ENCODE results near the gene CAPN11.

The CAPN11 gene

GRCh38 chr6:44135173-44135758, 23.4 kb upstream of the CAPN11 start:
- Histone ChIP-seq H3K4me3 (replicated peaks; ENCODE audit: insufficient read depth, low read length) (no peak overlapping the region), H3K27ac (replicated peaks) (no peak overlapping the region), H3K27me3 (ENCODE audit: insufficient read depth, poor library complexity, severe bottlenecking) (no peaks in the 10 kb centered on the region)
- DNase-seq (ENCODE audit: low read depth in 1 of 2, low spot score in 1 of 2), result no peak
- TF ChIP-seq REST (IDR thresholded peaks at IDR 0.05; ENCODE audit: insufficient replicate concordance, low read depth), result no peak
- no peak for TF ChIP-seq CTCF (IDR thresholded peaks at IDR 0.05; ENCODE audit: insufficient read depth, low read length)
- no peak for TF ChIP-seq POLR2AphosphoS5 (IDR thresholded peaks at IDR 0.05; ENCODE audit: low read depth)
- no peak for TF ChIP-seq SPI1 (IDR thresholded peaks at IDR 0.05; ENCODE audit: borderline replicate concordance, low read depth)
- no peak for TF ChIP-seq GABPA (IDR thresholded peaks at IDR 0.05; ENCODE audit: low read depth)

GRCh38 chr6:44135875-44136274, 22.7 kb upstream of the CAPN11 start:
- no peak for TF ChIP-seq POLR2AphosphoS5 (IDR thresholded peaks at IDR 0.05; ENCODE audit: low read depth)
- no peak for TF ChIP-seq GABPA (IDR thresholded peaks at IDR 0.05; ENCODE audit: low read depth)
- TF ChIP-seq SPI1 (IDR thresholded peaks at IDR 0.05; ENCODE audit: borderline replicate concordance, low read depth), result no peak
- no peak for TF ChIP-seq REST (IDR thresholded peaks at IDR 0.05; ENCODE audit: insufficient replicate concordance, low read depth)
- no peaks in the 10 kb centered on the region for H3K27me3 ChIP-seq (ENCODE audit: insufficient read depth, poor library complexity, severe bottlenecking)
- H3K4me3 ChIP-seq (replicated peaks; ENCODE audit: insufficient read depth, low read length), result no peak overlapping the region
- no peak overlapping the region for H3K27ac ChIP-seq (replicated peaks)
- DNase-seq (ENCODE audit: low read depth in 1 of 2, low spot score in 1 of 2), result no peak

GRCh38 chr6:44138717-44139350, 19.8 kb upstream of the CAPN11 start:
- no peak overlapping the region for H3K27ac ChIP-seq (replicated peaks)
- no peak for TF ChIP-seq POLR2AphosphoS5 (IDR thresholded peaks at IDR 0.05; ENCODE audit: low read depth)
- TF ChIP-seq CTCF (IDR thresholded peaks at IDR 0.05; ENCODE audit: insufficient read depth, low read length), result no peak
- TF ChIP-seq REST (IDR thresholded peaks at IDR 0.05; ENCODE audit: insufficient replicate concordance, low read depth), result no peak
- TF ChIP-seq SPI1 (IDR thresholded peaks at IDR 0.05; ENCODE audit: borderline replicate concordance, low read depth), result no peak; the same call in 1 of the 2 replicates
- no peak for TF ChIP-seq GABPA (IDR thresholded peaks at IDR 0.05; ENCODE audit: low read depth)
- peak in 1 of 2 experiments; percentile 15 for DNase-seq (ENCODE audit: low read depth in 1 of 2, low spot score in 1 of 2)
- no peak overlapping the region for H3K4me3 ChIP-seq (replicated peaks; ENCODE audit: insufficient read depth, low read length)
- H3K27me3 ChIP-seq (ENCODE audit: insufficient read depth, poor library complexity, severe bottlenecking), result no peaks in the 10 kb centered on the region

All from HL-60 (cell line).